ENCODE results near the gene KIF21B.

DNA sequence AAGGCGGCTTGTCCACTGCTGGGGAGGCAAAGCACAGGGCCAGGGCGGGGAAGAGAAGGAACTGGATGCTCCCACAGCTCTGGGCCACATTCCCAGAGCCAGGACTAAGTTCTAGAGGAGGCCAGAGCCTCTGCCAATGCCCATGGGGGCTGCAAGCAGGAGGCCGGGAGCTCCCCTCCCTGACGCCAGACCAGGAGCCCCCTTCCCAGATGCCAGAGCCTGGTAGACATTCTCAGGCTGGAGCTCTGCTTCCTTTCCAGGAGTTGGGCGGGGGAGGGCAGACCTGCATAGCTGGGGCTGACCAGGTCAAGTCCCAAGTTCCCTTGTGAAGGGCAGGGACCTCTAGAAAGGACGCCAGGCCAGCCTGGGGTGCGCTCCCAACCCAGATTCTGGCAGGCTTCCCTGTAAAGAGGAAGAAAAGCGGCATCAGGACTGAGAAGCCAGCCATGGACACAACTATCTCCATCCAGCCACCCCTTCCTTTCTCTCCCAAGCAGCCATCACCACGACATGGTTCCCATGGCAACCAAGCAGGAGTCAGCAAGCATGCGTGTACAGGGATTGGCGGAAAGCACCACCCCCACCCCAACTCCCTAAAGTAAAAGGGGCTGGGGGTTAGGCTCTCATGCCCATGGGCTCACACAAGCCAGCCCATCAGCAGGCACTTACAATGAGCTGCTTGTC is 13.4 kb downstream of the KIF21B start:
- TF ChIP-seq, protein P1, sequence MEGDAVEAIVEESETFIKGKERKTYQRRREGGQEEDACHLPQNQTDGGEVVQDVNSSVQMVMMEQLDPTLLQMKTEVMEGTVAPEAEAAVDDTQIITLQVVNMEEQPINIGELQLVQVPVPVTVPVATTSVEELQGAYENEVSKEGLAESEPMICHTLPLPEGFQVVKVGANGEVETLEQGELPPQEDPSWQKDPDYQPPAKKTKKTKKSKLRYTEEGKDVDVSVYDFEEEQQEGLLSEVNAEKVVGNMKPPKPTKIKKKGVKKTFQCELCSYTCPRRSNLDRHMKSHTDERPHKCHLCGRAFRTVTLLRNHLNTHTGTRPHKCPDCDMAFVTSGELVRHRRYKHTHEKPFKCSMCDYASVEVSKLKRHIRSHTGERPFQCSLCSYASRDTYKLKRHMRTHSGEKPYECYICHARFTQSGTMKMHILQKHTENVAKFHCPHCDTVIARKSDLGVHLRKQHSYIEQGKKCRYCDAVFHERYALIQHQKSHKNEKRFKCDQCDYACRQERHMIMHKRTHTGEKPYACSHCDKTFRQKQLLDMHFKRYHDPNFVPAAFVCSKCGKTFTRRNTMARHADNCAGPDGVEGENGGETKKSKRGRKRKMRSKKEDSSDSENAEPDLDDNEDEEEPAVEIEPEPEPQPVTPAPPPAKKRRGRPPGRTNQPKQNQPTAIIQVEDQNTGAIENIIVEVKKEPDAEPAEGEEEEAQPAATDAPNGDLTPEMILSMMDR (IDR thresholded peaks at IDR 0.05), result no peak
- TF ChIP-seq POLR2AphosphoS5 (IDR thresholded peaks at IDR 0.05) (no peak), EP300 (IDR thresholded peaks at IDR 0.05; ENCODE audit: low read depth) (no peak), POLR2A (IDR thresholded peaks at IDR 0.05) (no peak)
